ENCODE measurements around the gene SPEM3. TPM values are rescaled to one million over a fixed set of nuclear protein-coding genes. Genes with fewer than 3 reads are reported as not detected.
A peak's percentile ranks its signal among the peaks of the same experiment; 100 is the strongest.

The SPEM3 gene
- total and polyA plus RNA-seq, 2 of the 13 experiments (the other 11 are each of a cell fraction or from before 2014, with no cell fraction given), result not detected

- TF ChIP-seq, protein P1, sequence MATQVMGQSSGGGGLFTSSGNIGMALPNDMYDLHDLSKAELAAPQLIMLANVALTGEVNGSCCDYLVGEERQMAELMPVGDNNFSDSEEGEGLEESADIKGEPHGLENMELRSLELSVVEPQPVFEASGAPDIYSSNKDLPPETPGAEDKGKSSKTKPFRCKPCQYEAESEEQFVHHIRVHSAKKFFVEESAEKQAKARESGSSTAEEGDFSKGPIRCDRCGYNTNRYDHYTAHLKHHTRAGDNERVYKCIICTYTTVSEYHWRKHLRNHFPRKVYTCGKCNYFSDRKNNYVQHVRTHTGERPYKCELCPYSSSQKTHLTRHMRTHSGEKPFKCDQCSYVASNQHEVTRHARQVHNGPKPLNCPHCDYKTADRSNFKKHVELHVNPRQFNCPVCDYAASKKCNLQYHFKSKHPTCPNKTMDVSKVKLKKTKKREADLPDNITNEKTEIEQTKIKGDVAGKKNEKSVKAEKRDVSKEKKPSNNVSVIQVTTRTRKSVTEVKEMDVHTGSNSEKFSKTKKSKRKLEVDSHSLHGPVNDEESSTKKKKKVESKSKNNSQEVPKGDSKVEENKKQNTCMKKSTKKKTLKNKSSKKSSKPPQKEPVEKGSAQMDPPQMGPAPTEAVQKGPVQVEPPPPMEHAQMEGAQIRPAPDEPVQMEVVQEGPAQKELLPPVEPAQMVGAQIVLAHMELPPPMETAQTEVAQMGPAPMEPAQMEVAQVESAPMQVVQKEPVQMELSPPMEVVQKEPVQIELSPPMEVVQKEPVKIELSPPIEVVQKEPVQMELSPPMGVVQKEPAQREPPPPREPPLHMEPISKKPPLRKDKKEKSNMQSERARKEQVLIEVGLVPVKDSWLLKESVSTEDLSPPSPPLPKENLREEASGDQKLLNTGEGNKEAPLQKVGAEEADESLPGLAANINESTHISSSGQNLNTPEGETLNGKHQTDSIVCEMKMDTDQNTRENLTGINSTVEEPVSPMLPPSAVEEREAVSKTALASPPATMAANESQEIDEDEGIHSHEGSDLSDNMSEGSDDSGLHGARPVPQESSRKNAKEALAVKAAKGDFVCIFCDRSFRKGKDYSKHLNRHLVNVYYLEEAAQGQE (IDR thresholded peaks at IDR 0.05; ENCODE audit: borderline replicate concordance in 1 of 2, low read depth in 1 of 2, low read length in 2 of 2), result no peak
- TF ChIP-seq ZNF788 (CRISPR knock-in tag; IDR thresholded peaks at IDR 0.05; ENCODE audit: borderline replicate concordance), result peak; percentile 30; the same call in 1 of the 2 replicates
- TF ChIP-seq, protein P2, sequence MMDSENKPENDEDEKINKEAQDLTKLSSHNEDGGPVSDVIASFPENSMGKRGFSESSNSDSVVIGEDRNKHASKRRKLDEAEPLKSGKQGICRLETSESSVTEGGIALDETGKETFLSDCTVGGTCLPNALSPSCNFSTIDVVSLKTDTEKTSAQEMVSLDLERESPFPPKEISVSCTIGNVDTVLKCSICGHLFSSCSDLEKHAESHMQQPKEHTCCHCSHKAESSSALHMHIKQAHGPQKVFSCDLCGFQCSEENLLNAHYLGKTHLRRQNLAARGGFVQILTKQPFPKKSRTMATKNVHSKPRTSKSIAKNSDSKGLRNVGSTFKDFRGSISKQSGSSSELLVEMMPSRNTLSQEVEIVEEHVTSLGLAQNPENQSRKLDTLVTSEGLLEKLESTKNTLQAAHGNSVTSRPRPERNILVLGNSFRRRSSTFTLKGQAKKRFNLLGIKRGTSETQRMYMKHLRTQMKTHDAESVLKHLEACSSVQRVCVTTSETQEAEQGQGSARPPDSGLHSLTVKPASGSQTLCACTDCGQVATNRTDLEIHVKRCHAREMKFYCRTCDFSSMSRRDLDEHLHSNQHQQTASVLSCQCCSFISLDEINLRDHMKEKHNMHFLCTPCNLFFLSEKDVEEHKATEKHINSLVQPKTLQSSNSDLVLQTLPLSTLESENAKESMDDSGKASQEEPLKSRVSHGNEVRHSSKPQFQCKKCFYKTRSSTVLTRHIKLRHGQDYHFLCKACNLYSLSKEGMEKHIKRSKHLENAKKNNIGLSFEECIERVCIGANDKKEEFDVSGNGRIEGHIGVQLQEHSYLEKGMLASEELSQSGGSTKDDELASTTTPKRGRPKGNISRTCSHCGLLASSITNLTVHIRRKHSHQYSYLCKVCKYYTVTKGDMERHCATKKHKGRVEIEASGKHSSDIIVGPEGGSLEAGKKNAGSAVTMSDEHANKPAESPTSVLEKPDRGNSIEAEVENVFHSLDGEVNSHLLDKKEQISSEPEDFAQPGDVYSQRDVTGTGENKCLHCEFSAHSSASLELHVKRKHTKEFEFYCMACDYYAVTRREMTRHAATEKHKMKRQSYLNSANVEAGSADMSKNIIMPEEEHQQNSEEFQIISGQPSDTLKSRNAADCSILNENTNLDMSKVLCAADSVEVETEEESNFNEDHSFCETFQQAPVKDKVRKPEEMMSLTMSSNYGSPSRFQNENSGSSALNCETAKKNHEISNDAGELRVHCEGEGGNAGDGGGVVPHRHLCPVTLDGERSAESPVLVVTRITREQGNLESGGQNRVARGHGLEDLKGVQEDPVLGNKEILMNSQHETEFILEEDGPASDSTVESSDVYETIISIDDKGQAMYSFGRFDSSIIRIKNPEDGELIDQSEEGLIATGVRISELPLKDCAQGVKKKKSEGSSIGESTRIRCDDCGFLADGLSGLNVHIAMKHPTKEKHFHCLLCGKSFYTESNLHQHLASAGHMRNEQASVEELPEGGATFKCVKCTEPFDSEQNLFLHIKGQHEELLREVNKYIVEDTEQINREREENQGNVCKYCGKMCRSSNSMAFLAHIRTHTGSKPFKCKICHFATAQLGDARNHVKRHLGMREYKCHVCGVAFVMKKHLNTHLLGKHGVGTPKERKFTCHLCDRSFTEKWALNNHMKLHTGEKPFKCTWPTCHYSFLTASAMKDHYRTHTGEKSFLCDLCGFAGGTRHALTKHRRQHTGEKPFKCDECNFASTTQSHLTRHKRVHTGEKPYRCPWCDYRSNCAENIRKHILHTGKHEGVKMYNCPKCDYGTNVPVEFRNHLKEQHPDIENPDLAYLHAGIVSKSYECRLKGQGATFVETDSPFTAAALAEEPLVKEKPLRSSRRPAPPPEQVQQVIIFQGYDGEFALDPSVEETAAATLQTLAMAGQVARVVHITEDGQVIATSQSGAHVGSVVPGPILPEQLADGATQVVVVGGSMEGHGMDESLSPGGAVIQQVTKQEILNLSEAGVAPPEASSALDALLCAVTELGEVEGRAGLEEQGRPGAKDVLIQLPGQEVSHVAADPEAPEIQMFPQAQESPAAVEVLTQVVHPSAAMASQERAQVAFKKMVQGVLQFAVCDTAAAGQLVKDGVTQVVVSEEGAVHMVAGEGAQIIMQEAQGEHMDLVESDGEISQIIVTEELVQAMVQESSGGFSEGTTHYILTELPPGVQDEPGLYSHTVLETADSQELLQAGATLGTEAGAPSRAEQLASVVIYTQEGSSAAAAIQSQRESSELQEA (CRISPR knock-in tag; IDR thresholded peaks at IDR 0.05; ENCODE audit: not compliant biosample characterization), result peak; percentile 88
- TF ChIP-seq TEAD3 (CRISPR knock-in tag; optimal IDR thresholded peaks at IDR 0.05; ENCODE audit: borderline replicate concordance), result no peak
- peak; percentile 58 for TF ChIP-seq KDM2A (CRISPR knock-in tag; IDR thresholded peaks at IDR 0.05; ENCODE audit: borderline replicate concordance, low read depth)
- no peak for TF ChIP-seq ZFP36 (IDR thresholded peaks at IDR 0.05; ENCODE audit: borderline replicate concordance, low read depth, low read length, partially characterized antibody)
- no peak for TF ChIP-seq ZSCAN12 (CRISPR knock-in tag; IDR thresholded peaks at IDR 0.05)
- no peak for TF ChIP-seq PAF1 (CRISPR knock-in tag; IDR thresholded peaks at IDR 0.05)
- TF ChIP-seq SPEN (CRISPR knock-in tag; IDR thresholded peaks at IDR 0.05; ENCODE audit: low read depth), result peak; percentile 48; the same call in 1 of the 2 replicates
- TF ChIP-seq, protein P3, sequence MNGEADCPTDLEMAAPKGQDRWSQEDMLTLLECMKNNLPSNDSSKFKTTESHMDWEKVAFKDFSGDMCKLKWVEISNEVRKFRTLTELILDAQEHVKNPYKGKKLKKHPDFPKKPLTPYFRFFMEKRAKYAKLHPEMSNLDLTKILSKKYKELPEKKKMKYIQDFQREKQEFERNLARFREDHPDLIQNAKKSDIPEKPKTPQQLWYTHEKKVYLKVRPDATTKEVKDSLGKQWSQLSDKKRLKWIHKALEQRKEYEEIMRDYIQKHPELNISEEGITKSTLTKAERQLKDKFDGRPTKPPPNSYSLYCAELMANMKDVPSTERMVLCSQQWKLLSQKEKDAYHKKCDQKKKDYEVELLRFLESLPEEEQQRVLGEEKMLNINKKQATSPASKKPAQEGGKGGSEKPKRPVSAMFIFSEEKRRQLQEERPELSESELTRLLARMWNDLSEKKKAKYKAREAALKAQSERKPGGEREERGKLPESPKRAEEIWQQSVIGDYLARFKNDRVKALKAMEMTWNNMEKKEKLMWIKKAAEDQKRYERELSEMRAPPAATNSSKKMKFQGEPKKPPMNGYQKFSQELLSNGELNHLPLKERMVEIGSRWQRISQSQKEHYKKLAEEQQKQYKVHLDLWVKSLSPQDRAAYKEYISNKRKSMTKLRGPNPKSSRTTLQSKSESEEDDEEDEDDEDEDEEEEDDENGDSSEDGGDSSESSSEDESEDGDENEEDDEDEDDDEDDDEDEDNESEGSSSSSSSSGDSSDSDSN (CRISPR knock-in tag; IDR thresholded peaks at IDR 0.05), result peak; percentile 78
- TF ChIP-seq RARA (CRISPR knock-in tag; IDR thresholded peaks at IDR 0.05), result no peak; the same call in 1 of the 2 replicates
These were observed 34.0 kb upstream of the SPEM3 start, which contains the start of gene PLSCR3 (continued) for GRCh38 chr17:7394452-7395191.

Data from HepG2 (cell line).